Uterus (tissue), 4 donors: Measurements from ENCODE around the gene POLR3H. TPM values are rescaled to one million over a fixed set of nuclear protein-coding genes. Genes with fewer than 3 reads are reported as not detected.

Source experiments
- DNase-seq, 2 donors: peaks; one replicate each; pipeline ENCODE4 v3.0.0-alpha.2; 2019 to 2020
- H3K27ac ChIP-seq, 2 donors: fragments of 200-600 bp; sonication (generic); 1 replicate in 1 of 2; 2 replicates in 1 of 2; pipeline ENCODE4 v1.5.1; 2016 to 2018
- H3K27me3 ChIP-seq, 2 donors: fragments of 200-600 bp; sonication (generic); one replicate each; pipeline ENCODE4 v1.5.1; 2018 to 2019; ENCODE audit warnings: control low read depth in 1 of 2
- H3K36me3 ChIP-seq, 2 donors: fragments of 200-600 bp; sonication (generic); one replicate each; pipeline ENCODE4 v1.5.1; 2019; ENCODE audit warnings: control low read depth in 1 of 2
- H3K4me1 ChIP-seq, 2 donors: fragments of 200-600 bp; sonication (generic); one replicate each; pipeline ENCODE4 v1.5.1; 2018 to 2019; ENCODE audit warnings: control low read depth in 1 of 2
- H3K4me3 ChIP-seq, 2 donors: fragments of 200-600 bp; sonication (generic); 1 replicate in 1 of 2; 2 replicates in 1 of 2; pipeline ENCODE4 v1.5.1; 2018 to 2019; ENCODE audit warnings: mild to moderate bottlenecking in 1 of 2
- H3K9me3 ChIP-seq, 2 donors: fragments of 200-600 bp; sonication (generic); one replicate each; pipeline ENCODE4 v1.5.1; 2019; ENCODE audit warnings: control low read depth in 1 of 2
- POLR2A ChIP-seq, 2 donors: fragments of 450-650 bp; IDR thresholded peaks; one replicate each; pipeline ENCODE4 v1.6.1; 2016; ENCODE audit warnings: antibody characterized with exemption in 2 of 2, mild to moderate bottlenecking in 1 of 2, moderate library complexity in 1 of 2
- intact Hi-C: fragments of 100-400 bp; cut with DNase I; formaldehyde crosslinking; loops from one replicate; pipeline ENCODE4 v1.15.1; 2023; ENCODE audit warnings: low total_unique reads
- total RNA-seq, 4 donors: library from RNA; depleted of rRNA in 3 of 4; stranded (reverse); fragments of >200 nt in 3 of 4; gene quantifications; one replicate each; pipeline versions ENCODE4 v1.1.0 to v1.2.4, GENCODE V29; 2014 to 2023
- TF ChIP-seq, protein P1 (sequence below), 4 experiments: fragments of 200-600 bp in 2 of 4; fragments of 450-650 bp in 2 of 4; sonication (generic) in 2 of 4; IDR thresholded peaks; one replicate each; pipeline ENCODE4 v1.5.1; 2016 to 2019; ENCODE audit warnings: antibody characterized with exemption in 4 of 4, mild to moderate bottlenecking in 2 of 4, moderate library complexity in 1 of 4
- donor health status: DM: yes; HTN: yes; CAD: no.

Gene POLR3H
- total RNA-seq, 4 donors from 2014 or later: 3.2 to 41.9 (median 16.6) TPM

GRCh38 chr22:41541484-41541883 is 2.8 kb downstream of the POLR3H start:
- TF ChIP-seq POLR2A (IDR thresholded peaks at IDR 0.05): no peak
- TF ChIP-seq, protein P1, sequence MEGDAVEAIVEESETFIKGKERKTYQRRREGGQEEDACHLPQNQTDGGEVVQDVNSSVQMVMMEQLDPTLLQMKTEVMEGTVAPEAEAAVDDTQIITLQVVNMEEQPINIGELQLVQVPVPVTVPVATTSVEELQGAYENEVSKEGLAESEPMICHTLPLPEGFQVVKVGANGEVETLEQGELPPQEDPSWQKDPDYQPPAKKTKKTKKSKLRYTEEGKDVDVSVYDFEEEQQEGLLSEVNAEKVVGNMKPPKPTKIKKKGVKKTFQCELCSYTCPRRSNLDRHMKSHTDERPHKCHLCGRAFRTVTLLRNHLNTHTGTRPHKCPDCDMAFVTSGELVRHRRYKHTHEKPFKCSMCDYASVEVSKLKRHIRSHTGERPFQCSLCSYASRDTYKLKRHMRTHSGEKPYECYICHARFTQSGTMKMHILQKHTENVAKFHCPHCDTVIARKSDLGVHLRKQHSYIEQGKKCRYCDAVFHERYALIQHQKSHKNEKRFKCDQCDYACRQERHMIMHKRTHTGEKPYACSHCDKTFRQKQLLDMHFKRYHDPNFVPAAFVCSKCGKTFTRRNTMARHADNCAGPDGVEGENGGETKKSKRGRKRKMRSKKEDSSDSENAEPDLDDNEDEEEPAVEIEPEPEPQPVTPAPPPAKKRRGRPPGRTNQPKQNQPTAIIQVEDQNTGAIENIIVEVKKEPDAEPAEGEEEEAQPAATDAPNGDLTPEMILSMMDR (IDR thresholded peaks at IDR 0.05): no peak
- peaks cover 6 to 12% of the 10 kb centered on the region in 2 donors for H3K4me1 ChIP-seq
- no peaks in the 10 kb centered on the region for H3K36me3 ChIP-seq
- no peak for DNase-seq
- H3K27me3 ChIP-seq: no peaks in the 10 kb centered on the region
- H3K4me3 ChIP-seq: no peak overlapping the region
- no peaks in the 10 kb centered on the region for H3K9me3 ChIP-seq
- intact Hi-C loops: loop anchor here (5.0 kb wide), 1 partner anchor 56 kb away; no protein-coding TSS in a partner anchor
- H3K27ac ChIP-seq: no peak overlapping the region

- Histone ChIP-seq H3K9me3 (no peaks in the 10 kb centered on the region), H3K27me3 (no peaks in the 10 kb centered on the region), H3K27ac (no peak overlapping the region), H3K4me1 (peaks cover 6 to 12% of the 10 kb centered on the region in 2 donors), H3K4me3 (no peak overlapping the region), H3K36me3 (no peaks in the 10 kb centered on the region)
- intact Hi-C loops: loop anchor here (5.0 kb wide), 1 partner anchor 57 kb away; no protein-coding TSS in a partner anchor
- no peak for DNase-seq
- TF ChIP-seq POLR2A (IDR thresholded peaks at IDR 0.05): no peak
- TF ChIP-seq, protein P1 (IDR thresholded peaks at IDR 0.05): no peak
Observed at GRCh38 chr22:41540365-41540764, 3.9 kb downstream of the POLR3H start.

GRCh38 chr22:41540006-41540315 is 4.3 kb downstream of the POLR3H start:
- no peaks in the 10 kb centered on the region for H3K36me3 ChIP-seq
- peaks cover 6 to 12% of the 10 kb centered on the region in 2 donors for H3K4me1 ChIP-seq
- intact Hi-C loops: loop anchor here (5.0 kb wide), 1 partner anchor 57 kb away; no protein-coding TSS in a partner anchor
- no peak overlapping the region for H3K27ac ChIP-seq
- H3K4me3 ChIP-seq: no peak overlapping the region
- no peaks in the 10 kb centered on the region for H3K27me3 ChIP-seq
- H3K9me3 ChIP-seq: no peaks in the 10 kb centered on the region
- no peak for DNase-seq
- TF ChIP-seq, protein P1 (IDR thresholded peaks at IDR 0.05): no peak
- no peak for TF ChIP-seq POLR2A (IDR thresholded peaks at IDR 0.05)

DNA sequence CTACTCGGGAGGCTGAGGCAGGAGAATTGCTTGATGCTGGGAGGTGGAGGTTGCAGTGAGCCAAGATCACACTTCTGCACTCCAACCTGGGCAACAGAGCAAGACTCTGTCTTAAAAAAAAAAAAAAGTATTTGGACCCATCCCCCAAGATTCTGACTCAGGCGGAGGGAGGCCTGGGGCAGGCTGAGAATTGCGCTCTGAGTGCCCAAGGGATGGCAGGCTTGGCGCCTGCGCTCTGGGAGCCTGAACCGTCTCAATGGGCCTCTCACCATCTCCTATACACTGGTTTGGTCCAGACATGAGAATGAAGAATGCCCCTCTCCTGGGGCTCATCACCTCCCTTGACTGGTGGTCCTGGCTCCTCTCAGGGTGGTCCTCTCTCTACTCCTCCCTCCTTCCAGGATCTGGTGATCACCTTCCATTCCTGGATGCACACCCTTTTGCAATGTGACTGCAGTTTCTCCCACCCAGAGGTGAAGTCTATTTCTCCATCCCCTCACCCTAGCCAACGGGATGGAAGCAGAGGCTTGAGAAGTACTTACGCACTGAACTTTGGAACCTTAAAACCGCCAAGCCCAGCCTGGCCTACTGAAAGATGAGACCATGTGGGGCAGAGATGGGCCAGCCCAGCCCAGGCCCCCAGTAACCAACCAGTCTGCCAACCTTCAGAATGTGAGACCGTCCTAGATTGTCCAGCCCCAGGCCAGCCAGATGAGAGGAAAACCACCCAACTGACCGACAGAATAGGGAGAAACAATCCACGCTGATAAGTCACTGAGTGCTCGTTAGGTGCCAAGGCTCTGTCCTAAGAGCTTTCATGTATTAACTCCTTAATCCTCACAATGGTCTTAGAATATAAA is 4.9 kb downstream of the POLR3H start:
- Histone ChIP-seq H3K4me3 (no peak overlapping the region), H3K36me3 (no peaks in the 10 kb centered on the region), H3K27ac (no peak overlapping the region), H3K9me3 (no peaks in the 10 kb centered on the region), H3K4me1 (peaks cover 6 to 12% of the 10 kb centered on the region in 2 donors), H3K27me3 (no peaks in the 10 kb centered on the region)
- DNase-seq: no peak
- no peak for TF ChIP-seq POLR2A (IDR thresholded peaks at IDR 0.05)
- TF ChIP-seq, protein P1 (IDR thresholded peaks at IDR 0.05): no peak
- intact Hi-C loops: loop anchor here (5.0 kb wide), 1 partner anchor 58 kb away; no protein-coding TSS in a partner anchor

GRCh38 chr22:41538583-41538982 is 5.7 kb downstream of the POLR3H start:
- Histone ChIP-seq H3K9me3 (no peaks in the 10 kb centered on the region), H3K4me3 (no peak overlapping the region), H3K27me3 (no peaks in the 10 kb centered on the region), H3K36me3 (no peaks in the 10 kb centered on the region), H3K27ac (no peak overlapping the region), H3K4me1 (peaks cover 6 to 12% of the 10 kb centered on the region in 2 donors)
- no peak for TF ChIP-seq POLR2A (IDR thresholded peaks at IDR 0.05)
- TF ChIP-seq, protein P1 (IDR thresholded peaks at IDR 0.05): no peak
- no peak for DNase-seq
- intact Hi-C loops: no loop called here
